Right kidney (tissue), 9 donors: ENCODE measurements around the gene CCNE1.

Experiments
- DNase-seq: peaks from one replicate; pipeline ENCODE4 v3.0.0-alpha.2; 2016
- long read RNA-seq, 8 donors: transcript quantifications; one replicate each; lab custom pipeline, GENCODE V29; 2026

The CCNE1 gene
- long read RNA-seq, donor 1, partial matches to known transcripts = 0 of 2 reads
- long read RNA-seq, donor 1, other reads (novel, unspliced or antisense) = 0 of 2 reads
- long read RNA-seq, donor 2, partial matches to known transcripts = 0 of 1 reads
- long read RNA-seq, donor 2, other reads (novel, unspliced or antisense) = 0 of 1 reads
- long read RNA-seq, donor 3, partial matches to known transcripts = 0 of 1 reads
- long read RNA-seq, donor 3, other reads (novel, unspliced or antisense) = 0 of 1 reads
- long read RNA-seq, donor 4, partial matches to known transcripts = 0 of 2 reads
- long read RNA-seq, donor 4, other reads (novel, unspliced or antisense) = 0 of 2 reads
- long read RNA-seq, donor 5, partial matches to known transcripts = 0 of 1 reads
- long read RNA-seq, donor 5, other reads (novel, unspliced or antisense) = 0 of 1 reads
- long read RNA-seq, donor 6, partial matches to known transcripts = 0 of 1 reads
- long read RNA-seq, donor 6, other reads (novel, unspliced or antisense) = 0 of 1 reads
- long read RNA-seq, donor 7 = 0 reads
- long read RNA-seq, donor 8, partial matches to known transcripts = 0 of 1 reads
- long read RNA-seq, donor 8, other reads (novel, unspliced or antisense) = 0 of 1 reads

DNA sequence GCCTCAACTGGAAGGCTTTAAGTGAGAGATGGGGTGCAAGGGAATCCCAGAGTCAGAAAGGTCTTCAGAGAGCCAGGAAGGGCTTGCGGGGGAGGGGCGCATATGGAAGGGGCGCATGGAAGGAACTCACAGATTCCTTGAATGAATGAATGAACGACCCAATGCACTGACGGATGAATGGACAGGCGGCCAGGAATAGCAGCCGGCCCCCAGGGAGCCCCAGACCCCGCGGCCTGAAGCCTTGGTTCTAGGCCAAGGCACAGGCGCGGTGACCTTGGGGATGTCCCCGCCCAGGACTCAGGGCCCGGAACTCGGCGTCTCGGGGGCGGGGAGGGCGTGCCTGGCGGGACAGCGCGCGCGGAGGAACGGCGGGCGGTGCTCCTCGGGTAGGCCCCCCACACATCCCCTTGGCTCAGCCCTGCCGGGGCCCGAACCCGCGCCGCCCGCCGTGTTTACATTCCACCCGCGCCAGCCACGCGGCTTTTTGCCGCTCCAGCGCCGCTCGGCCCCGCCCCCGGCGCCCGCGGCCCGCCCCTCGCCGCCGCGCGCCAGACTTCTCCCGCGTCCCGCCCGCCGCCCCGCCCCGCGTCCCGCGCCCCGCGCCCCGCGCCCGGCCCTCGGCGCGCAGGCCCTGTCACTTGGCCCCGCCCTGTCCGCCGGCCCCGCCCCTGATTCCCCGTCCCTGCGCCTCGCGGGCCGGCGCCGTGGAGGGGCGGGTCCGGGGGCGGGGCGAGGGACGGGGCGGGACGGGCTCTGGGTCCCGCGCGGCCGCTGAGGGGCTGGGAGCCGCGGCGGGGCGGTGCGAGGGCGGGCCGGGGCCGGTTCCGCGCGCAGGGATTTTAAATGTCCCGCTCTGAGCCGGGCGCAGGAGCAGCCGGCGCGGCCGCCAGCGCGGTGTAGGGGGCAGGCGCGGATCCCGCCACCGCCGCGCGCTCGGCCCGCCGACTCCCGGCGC, at the start of gene CCNE1:
CCNE1 (plus strand) TSS at position 867 of the 955 bp plus-strand sequence. CDS start 565 bp downstream, outside the sequence.
- DNase-seq = peak; percentile 74

DNA sequence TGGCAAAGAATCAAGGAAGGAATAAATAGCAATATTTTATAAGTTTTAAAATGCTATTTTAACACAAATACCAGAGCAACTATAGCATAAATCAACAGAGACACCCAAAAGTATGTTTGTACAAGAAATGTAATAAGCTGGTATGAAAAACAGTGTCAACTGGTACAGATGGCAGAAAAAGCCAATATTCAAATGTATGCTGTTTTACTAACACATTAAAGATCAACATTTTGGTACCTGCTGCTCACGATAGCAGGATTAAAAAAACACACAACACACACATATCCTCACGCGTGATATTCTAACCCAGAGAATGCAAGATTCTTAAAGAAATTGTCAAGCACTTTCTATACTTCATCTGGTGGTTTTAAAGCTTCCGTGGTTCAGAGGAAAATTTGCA, 48.6 kb upstream of the CCNE1 start:
- no peak for DNase-seq

DNA sequence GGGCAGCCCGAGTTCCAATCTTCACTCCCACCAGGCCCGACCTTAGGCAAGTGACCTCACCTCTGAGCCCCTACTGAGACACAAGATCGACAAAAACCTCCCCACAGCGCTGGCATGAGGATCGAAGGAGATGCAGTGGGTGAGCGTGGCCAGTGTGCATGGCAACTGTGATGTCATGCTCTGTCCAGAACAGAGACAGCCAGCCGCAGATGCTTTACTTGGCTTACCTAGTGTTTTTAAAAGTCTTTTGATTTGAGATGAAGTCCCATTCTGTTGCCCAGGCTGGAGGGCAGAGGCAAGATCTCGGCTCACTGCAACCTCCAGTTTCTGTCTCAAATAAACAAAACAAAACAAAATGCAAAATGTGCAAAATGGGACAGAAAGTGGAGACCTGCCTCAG, 47.4 kb upstream of the CCNE1 start:
- no peak for DNase-seq

DNA sequence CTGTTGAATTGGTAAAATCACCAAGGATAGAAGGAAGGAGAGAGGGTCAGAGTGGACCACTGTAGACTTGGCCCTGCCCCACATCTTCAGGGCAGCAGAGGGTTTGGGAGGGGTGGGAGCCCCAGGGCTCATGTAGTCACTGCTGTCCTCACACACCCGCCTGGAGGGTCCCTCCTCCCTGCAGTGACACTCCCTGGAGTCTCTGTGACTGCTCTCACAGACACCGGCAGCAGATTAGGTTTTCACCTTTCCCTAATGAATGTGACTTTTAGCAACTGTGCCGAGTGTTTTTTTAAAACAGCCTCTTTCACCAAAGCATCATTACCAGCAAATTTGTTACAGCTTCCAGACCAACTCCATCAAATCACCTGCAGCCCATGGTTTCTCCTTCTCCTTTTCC, 45.7 kb upstream of the CCNE1 start:
- DNase-seq = no peak

DNA sequence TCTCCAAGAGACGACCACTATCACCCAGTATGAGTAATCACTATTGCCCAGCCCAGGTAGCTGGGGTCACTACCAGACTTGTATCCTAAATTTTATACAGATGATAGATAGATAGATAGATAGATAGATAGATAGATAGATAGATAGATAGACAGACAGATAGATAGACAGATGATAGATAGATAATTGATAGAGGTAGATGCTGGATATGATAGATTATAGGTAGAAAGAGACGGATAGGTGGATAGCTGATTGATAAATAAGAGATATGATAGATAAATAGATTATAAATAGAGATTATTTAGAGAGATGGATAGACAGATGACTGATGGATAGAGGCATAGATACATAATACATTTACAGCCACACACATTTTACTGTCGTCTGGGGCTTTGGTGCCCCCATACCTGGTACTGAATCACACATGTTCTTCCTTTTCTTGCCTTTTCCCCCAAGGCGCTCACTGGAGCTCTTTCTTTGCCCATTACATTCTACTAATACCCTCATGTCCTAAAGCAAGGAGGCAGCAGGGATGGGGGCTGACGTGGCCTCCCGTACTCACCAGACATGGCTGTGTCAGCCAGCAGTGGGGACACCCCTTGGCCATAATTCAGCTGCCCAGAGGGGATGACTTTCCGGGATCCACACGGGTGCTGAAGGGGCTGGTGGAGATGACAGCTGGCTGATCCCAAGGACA, 44.6 kb upstream of the CCNE1 start:
- DNase-seq = no peak

DNA sequence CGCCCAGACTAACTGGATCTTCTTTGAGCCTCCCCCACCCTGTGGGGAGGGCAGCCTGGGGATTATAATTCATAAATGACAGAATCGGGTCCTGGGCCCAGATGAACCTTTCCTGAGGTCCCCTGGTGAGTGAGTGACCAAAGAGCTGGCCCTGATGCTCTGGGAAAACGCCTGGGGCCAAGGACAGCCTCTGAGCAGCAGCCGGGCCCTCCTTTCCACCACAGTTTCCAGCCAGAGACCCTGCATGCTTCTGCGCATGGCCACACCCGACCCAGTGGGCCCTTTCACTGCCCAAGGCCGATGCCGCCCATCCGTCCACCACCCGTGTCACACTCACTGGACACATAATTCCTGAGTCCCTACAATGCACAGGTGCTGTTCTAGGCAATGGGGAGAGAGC, 43.6 kb upstream of the CCNE1 start:
- DNase-seq = no peak

DNA sequence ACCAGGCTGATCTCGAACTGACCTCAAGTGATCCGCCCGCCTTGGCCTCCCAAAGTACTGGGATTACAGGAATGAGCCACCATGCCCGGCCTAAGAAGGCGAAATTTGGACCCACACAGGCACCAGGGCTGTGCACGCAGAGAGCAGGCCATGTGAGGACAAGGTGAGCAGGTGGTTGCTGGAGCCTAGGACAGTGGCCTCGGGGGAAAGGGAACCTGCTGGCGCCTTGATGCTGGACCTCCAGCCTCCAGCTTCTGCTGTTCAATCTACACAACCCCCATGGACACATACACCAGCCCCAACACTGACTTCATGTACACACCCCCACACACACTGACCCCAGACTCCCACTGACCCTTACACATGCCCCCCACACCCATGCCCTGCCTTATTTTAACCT, 41.8 kb upstream of the CCNE1 start:
- DNase-seq = no peak

DNA sequence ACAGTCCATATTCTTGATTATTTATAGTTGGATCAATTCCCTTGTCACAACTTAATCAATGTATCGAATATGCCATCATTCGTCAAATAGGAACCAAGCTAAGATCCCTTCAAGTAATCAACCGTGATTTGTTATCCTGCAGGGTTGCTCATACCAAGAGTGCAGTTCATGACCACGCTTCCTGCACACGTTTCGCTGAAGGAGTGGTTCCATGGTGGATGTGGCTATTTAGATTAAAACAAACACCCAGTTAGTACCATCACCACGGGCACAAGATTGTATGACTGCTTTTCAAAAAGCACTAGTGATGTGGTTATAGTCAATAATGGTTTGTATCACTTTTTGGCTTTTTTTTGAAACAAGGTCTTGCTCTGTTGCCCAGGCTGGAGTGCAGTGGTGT, 41.1 kb upstream of the CCNE1 start:
- no peak for DNase-seq

DNA sequence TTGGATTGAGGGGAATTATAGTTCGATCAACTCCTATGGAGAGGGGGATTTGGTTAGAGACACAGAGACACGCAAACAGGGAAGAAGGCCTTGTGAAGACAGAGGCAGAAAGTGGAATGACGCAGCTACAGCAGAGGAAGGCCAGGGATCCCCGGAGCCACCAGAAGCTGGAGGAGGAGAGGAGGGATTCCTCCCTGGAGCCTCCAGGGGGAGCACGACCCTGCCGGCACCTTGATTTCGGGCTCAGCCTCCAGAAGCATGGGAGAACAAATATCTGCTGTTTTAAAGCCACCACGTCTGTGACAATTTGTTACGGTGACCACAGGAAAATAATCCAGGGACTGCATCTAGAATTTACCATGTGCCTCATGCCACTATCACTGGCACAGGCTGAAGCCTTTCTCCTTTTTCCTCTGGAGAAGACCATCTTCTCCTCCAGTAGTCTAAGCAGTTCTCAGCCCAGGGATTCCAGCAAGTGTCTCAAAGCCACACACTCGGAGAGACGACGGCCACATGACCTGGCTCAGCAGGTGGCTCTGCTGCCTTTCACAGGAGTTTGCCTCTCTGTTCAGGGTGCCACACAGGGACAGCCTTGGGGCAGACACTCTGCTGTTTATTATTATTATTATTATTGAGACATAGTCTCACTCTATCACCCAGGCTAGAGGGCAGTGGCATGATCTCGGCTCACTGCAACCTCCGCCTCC, 39.9 kb upstream of the CCNE1 start:
- peak; percentile 48 for DNase-seq

DNA sequence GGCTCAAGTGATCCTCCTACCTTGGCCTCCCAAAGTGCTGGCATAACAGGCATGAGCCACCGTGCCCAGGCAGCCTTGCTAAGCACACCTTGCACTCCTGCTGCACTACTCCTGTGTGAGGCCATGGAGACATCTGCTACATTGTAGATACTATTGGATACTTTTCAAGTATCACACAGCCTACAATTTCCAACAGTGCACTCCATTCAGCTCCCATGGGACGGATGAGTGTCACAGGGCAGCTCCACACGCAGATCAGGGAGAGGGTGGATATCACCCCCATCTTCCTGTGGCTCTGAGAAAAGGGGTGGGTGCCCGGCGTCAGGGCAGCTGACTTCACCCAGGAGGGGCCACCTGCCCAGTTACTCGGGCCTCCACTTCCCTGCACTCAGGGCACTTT, 39.1 kb upstream of the CCNE1 start:
- no peak for DNase-seq

DNA sequence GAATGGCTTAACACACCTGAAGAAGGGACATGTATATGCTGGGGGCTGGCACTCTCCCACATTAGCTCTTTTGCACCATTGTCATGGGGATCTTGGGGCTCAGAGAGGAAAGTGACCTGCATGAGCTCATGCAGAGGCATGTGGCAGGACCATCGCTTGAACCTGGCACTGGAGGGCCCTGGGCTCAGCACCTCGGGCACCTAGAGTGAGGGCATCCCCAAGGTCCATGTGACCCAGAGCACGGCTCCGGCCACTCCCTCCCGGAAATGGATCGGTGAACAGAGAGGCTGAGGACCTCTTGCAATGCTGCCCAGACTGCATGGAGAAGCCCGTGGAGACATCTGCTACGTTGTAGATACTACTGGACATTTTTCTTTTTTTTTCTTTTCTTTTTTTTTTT, 38.6 kb upstream of the CCNE1 start:
- no peak for DNase-seq

DNA sequence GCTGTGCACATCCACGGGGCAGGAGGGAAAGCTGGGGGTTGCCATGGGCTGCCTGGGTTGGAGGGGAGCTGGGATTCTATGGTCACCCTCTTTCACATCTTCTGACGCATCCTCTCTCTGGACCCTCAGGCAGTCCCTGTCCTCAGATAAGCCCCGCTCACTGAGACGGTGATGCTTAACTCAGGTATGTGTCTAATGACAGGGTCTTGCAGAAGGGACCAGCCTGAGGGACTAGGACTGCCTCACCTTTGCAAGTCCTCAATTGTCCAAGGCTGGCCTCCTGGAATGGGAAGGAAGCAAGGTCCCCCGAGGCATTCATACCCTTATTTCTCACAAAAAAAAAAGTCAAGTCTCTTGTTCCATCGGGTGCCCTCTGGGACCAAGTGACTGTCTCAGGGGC, 37.7 kb upstream of the CCNE1 start:
- no peak for DNase-seq

DNA sequence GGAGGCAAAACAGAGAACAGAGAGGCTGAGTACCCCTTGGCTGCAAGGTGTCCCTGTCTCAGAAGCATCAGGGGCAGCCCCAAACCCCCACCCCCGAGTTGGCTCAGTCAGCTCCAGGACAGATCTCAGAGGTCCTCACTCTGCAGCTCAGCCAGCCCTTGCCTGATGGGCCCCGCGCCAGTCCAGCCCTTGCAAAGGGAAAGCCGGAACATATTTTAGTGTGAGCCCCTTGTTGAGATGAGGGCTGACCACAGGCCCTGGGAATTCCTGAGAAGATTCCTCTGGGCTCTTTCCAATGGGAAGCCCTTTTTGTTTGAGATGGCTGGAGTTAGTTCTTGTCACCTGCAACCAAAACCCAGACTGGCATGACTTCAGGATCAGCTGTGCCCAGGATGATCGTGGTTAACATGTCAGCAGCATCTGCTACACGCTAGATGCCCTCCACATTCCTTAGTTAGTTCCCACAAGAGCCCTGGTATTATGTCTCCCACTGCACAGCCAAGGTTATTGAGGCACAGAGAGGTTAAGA, 33.9 kb upstream of the CCNE1 start:
- DNase-seq = no peak

DNA sequence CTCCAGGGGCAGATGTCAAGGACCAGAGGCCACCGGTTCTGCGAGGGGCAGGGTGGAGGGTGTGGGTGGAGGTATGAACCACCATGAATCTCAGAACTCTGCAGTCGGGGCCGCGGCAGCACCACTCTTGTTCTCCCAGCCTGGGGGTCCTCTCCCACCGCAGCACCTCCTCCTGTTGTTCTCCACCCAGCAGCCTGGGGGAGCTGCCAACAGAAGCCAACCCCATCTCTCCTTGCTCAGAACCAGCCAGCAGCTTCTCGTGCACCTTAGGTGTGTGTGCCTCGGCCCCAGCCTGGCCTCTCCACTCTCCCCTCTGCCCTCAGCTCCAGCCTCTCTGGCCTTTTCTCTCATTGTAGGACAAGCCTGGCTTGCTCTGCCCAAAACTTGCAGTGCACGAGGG, 31.9 kb upstream of the CCNE1 start:
- DNase-seq = no peak

DNA sequence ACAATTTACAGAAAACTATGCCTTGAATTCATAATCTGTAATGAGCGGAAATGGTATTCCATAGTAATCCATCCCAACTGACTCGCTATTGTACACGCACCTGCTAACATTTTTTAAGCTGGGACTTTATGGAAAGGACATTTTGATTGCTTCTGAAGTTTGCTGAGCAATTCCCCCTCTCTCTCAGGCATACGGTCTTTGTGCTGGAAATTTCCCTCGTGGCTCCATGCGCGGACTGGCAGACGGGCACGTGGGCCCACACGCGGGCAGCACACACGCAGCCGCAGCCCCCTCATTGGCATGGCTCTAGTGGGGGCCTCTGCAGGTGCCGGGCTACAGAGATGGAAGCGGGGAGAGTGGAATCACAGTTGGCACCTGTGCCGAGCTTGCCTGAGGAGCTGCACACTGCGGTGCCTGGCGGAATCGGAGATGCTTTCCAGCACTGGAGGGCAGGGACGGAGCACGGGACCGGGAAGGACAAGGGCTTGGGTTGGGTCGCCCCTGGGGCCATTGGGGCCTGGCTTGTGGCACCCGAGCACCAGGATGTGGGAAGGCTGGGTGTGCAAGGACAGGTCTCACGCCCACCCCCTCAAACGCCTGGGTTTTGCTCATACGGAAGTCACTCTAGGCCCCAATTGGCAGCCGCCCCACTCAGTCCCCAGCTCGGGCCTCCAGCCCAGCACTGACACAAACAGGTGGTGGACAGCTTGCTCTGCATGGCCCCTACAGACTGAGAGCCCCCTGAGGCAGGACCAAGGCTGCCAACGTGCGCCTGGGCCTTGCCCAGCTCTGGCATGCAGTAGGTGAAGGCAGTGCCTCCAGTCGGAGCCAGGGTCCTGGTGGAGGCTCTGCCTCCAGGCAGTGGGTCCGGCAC, 30.2 kb upstream of the CCNE1 start:
- no peak for DNase-seq

DNA sequence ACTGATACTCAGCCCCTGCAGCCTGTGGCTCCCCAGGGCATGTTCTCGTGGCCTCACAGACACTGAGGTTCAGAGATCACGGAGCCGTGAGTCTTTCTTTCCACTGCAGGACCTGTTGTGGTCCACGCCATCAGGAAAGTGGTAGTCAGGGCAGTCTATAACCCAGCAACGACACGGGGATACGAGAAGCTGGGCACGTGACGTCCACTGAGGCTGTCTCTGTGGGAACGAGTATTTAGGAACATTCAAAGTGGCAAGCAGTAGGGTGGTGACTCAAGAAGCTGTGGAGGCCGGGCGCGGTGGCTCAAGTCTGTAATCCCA, 29.6 kb upstream of the CCNE1 start:
- DNase-seq = no peak

DNA sequence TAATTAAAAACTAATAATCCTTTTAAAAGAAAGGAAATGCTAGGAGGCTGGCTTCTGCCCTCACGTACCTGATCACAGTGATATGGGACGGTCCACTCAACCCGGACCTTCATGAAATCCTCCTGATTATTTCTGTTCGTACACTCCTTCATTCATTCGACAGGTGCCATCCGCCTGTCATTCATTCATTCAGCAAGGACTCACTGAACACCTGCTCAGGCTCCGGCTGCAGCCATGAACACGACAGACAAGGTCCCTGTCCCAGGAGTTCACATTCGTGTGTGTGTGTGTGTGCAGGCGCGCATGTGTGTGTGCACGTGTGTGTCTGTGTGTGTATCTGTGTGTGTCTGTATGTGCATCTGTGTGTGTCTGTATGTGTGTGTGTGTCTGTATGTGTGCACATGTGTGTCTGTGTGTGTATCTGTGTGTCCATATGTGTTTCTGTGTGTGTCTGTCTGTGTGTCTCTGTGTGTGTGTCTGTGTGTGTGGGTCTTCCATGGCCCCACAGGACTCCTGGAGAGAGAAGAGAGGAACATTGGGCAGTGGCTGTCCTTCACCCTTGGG, 28.1 kb upstream of the CCNE1 start:
- DNase-seq = no peak

DNA sequence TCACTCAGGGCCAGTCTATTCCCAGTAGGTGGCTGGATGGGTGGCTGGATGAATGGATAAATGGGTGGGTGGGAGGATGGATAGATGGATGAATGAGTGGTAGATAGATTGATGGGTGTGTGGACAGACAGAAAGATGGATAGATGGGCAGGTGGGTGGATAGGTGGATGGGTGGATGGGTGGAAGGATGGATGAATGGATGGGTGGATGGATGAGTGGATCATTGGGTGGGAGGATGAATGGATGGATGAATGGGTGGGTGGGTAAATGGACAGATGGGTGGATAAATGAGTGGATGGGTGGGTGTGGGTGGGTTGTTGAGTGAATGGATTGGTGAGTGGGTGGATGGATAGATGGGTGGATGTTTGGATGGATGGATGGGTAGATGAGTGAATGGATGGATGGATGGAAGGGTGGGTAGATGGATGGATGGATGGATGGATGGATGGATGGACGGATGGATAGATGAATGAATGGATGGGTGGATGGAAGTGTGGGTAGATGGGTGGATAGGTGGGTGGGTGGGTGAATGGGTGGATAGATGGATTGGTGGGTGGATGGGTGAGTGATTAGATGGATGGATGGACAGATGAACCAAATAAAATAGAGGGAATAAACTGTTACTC, 27.1 kb upstream of the CCNE1 start:
- no peak for DNase-seq

DNA sequence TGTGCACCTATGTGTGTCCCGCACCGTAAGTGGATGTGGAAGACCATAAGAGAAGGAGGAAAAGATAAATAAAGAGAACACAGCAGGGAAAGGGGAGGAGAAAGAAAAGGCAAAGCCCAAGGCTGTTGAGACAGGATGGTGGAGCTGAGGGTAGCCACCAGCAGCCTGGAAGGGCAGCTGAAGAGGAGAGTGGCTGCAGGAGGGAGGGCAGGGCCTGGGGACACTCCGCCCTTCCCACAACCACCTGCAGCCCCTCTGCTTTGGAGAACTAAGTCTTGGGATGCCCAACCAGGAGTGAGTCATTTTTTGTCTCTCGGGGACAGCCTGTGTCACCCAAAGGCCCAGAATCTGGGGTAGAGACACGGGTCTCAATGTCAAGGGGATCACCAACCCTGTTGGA, 26.4 kb upstream of the CCNE1 start:
- no peak for DNase-seq
